Stimulated activated CD4-positive, alpha-beta T cell treated with anti-CD3 and anti-CD28 coated beads, Interleukin-1b, Interleukin-23, amount 100 ng/mL, for 1 hour (primary cell): ENCODE data around the gene CSPG4.
"Not testable (repeated sequence)": the region's sequence is repeated elsewhere in the genome, so short reads cannot be mapped to it uniquely, and the experiment has no call there.

Experiments
- DNase-seq, 2 donors: peaks; one replicate each; pipeline ENCODE4 v3.0.0-alpha.2; 2020; ENCODE audit warnings: low read depth in 2 of 2

The CSPG4 gene

GRCh38 chr15:75738014-75738646 lies 25.5 kb upstream of the CSPG4 start:
- DNase-seq = no peak

- not testable (repeated sequence) for DNase-seq
These were observed 24.7 kb upstream of the CSPG4 start for GRCh38 chr15:75737116-75738013.

GRCh38 chr15:75736256-75736655 lies 23.6 kb upstream of the CSPG4 start:
- DNase-seq = no peak

- DNase-seq = not testable (repeated sequence)
These were observed 22.5 kb upstream of the CSPG4 start for GRCh38 chr15:75734861-75735760.

GRCh38 chr15:75733761-75734651 lies 21.4 kb upstream of the CSPG4 start:
- DNase-seq = no peak

GRCh38 chr15:75732809-75733451 lies 20.3 kb upstream of the CSPG4 start:
- peak in 1 of 2 donors; percentile 12 for DNase-seq

- DNase-seq = no peak
These were observed 19.6 kb upstream of the CSPG4 start for GRCh38 chr15:75732177-75732808.

- DNase-seq = no peak
These were observed 18.9 kb upstream of the CSPG4 start for GRCh38 chr15:75731248-75732151.

GRCh38 chr15:75730376-75731247 lies 18.0 kb upstream of the CSPG4 start:
- not testable (repeated sequence) for DNase-seq

GRCh38 chr15:75729326-75730069 lies 16.9 kb upstream of the CSPG4 start:
- DNase-seq = no peak

GRCh38 chr15:75727851-75728715 lies 15.4 kb upstream of the CSPG4 start:
- DNase-seq = peak; percentile 38 to 50

DNA sequence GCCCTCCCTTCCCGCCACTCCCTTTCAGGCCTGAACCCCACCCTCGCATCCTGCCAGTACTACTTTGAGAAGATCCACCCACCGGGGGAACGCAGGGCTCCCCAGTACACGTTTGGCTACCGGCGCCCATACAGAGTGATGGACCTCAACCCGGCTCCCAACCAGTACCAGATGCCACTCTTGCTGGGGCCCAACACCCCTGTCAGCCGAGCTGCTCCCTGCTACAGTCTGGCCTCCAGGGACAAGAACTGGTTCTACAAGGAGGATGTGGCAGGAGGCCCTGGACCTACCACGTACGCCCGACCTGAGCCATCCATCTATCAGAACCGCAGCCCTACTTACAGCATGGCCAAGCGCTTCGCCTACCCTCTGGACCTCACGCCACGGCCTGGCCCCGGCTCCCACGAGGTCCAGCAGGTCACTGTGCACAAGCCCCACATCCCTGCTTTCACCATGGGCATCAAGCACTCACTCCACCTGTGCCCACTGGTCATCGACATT lies 14.4 kb upstream of the CSPG4 start:
- no peak for DNase-seq

- DNase-seq = no peak
These were observed 13.3 kb upstream of the CSPG4 start for GRCh38 chr15:75725719-75726607.

- no peak for DNase-seq
These were observed 12.5 kb upstream of the CSPG4 start for GRCh38 chr15:75725006-75725718.
